Left ventricle myocardium inferior (tissue), 1 donor: Measurements from ENCODE around the gene FGFR2. TPM values are rescaled to one million over a fixed set of nuclear protein-coding genes. Genes with fewer than 3 reads are reported as not detected.

Experiments used
- DNase-seq: peaks from one replicate; pipeline ENCODE4 v3.0.0-alpha.2; 2020
- H3K27ac ChIP-seq: fragments of 200-600 bp; replicated peaks from 2 replicates; pipeline ENCODE4 v1.8.0; 2021
- H3K27me3 ChIP-seq: fragments of 200-600 bp; 2 replicates; pipeline ENCODE4 v1.8.0; 2021; ENCODE audit warnings: low read depth
- H3K36me3 ChIP-seq: fragments of 200-600 bp; 2 replicates; pipeline ENCODE4 v1.8.0; 2021
- H3K4me1 ChIP-seq: fragments of 200-600 bp; 2 replicates; pipeline ENCODE4 v1.8.0; 2021
- H3K4me3 ChIP-seq: fragments of 200-600 bp; 2 replicates; pipeline ENCODE4 v1.8.0; 2021; ENCODE audit warnings: mild to moderate bottlenecking, moderate library complexity
- H3K9me3 ChIP-seq: fragments of 200-600 bp; replicated peaks from 2 replicates; pipeline ENCODE4 v1.8.0; 2021
- intact Hi-C: fragments of 100-400 bp; cut with micrococcal nuclease; formaldehyde crosslinking; loops from one replicate; pipeline ENCODE4 v1.11.0; 2022
- total RNA-seq: library from RNA; stranded (reverse); fragmentation: NEBNext Ultra II Directional; extraction: Animal tissue kit (Norgen Biotek cat#: 25700); gene quantifications from one replicate; pipeline ENCODE4 v1.2.1, GENCODE V29; 2021
- TF ChIP-seq, protein P1 (sequence below): fragments of 200-600 bp; IDR thresholded peaks from 2 replicates; pipeline ENCODE4 v1.8.0; 2021; ENCODE audit warnings: antibody characterized with exemption, mild to moderate bottlenecking, borderline replicate concordance
- donor health status: DM: no; HTN: yes; CAD: no; lungs with severe emphysema.

Gene FGFR2
- total RNA-seq, 1 donor from 2014 or later, result 0.36 TPM

DNA sequence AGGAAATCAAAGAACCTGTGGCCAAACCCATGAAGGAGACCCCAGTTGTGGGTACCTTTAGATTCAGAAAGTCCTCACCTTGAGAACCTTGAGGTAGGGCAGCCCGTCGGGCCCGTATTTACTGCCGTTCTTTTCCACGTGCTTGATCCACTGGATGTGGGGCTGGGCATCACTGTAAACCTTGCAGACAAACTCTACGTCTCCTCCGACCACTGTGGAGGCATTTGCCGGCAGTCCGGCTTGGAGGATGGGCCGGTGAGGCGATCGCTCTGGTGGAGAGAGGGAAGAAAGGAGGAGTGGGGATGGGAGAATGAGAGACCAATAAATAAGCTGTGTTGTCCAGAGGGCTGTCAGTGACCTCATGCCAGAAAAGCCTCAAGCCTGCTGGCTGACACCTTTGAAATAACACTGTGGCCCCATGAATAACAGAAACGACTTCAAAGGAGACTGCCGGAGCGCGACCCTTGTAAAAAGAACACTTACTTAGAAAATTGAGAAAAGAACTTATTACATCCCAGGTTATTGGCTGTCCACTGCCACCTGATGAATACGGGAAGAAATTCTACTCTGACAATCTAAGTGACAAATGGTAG is 78.2 kb downstream of the FGFR2 start:
- H3K27me3 ChIP-seq, result peaks cover 7% of the 10 kb centered on the region
- intact Hi-C loops, result no loop called here
- no peaks in the 10 kb centered on the region for H3K4me1 ChIP-seq
- no peak overlapping the region for H3K27ac ChIP-seq
- TF ChIP-seq, protein P1, sequence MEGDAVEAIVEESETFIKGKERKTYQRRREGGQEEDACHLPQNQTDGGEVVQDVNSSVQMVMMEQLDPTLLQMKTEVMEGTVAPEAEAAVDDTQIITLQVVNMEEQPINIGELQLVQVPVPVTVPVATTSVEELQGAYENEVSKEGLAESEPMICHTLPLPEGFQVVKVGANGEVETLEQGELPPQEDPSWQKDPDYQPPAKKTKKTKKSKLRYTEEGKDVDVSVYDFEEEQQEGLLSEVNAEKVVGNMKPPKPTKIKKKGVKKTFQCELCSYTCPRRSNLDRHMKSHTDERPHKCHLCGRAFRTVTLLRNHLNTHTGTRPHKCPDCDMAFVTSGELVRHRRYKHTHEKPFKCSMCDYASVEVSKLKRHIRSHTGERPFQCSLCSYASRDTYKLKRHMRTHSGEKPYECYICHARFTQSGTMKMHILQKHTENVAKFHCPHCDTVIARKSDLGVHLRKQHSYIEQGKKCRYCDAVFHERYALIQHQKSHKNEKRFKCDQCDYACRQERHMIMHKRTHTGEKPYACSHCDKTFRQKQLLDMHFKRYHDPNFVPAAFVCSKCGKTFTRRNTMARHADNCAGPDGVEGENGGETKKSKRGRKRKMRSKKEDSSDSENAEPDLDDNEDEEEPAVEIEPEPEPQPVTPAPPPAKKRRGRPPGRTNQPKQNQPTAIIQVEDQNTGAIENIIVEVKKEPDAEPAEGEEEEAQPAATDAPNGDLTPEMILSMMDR, result no peak
- H3K36me3 ChIP-seq, result no peaks in the 10 kb centered on the region
- H3K9me3 ChIP-seq, result no peaks in the 10 kb centered on the region
- no peak for DNase-seq
- H3K4me3 ChIP-seq, result no peak overlapping the region

DNA sequence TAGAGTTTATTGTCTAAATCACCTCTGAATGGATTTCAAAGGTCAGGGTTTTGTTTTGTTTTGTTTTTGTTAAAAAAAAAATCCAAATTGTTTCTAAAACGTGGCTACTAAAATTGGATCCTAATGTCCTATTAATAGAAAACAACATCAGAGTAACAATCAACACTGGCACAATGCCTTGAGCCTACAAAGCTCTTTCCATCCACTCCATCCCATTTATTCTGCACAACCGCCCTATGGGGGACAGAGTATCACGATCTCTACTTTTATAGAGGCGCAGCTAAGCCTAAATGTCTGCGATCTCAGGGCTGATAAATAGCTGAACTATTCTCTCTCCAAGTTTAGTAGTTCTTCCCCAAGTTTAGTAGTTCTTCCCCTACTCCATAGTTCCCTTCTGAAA is 78.8 kb downstream of the FGFR2 start:
- no peak overlapping the region for H3K27ac ChIP-seq
- intact Hi-C loops, result no loop called here

DNA sequence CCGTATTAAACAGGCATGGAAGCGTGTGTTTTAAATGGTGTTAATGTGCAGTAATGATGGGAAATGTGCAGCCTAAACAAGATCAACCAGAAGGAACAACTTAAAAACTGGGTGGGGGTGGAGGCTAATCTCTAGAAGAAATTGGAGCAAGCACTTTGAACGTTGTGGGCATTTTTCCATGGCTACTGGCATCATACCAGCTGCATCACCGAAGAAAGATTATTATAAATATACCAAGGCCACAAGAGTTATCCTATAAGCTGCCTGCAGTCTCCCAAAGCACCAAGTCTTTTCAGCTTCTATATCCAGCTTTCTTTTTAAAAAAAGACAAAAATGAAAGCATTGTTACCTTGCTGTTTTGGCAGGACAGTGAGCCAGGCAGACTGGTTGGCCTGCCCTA is 79.9 kb downstream of the FGFR2 start:
- no peak overlapping the region for H3K4me3 ChIP-seq
- H3K27me3 ChIP-seq, result peaks cover 7% of the 10 kb centered on the region
- DNase-seq, result no peak
- no peaks in the 10 kb centered on the region for H3K36me3 ChIP-seq
- no peaks in the 10 kb centered on the region for H3K9me3 ChIP-seq
- H3K27ac ChIP-seq, result no peak overlapping the region
- no peaks in the 10 kb centered on the region for H3K4me1 ChIP-seq
- intact Hi-C loops, result no loop called here
- TF ChIP-seq, protein P1, result no peak

More for the DNA sequence above, 78.8 kb downstream of the FGFR2 start:
- TF ChIP-seq, protein P1, result no peak
- Histone ChIP-seq H3K27me3 (peaks cover 7% of the 10 kb centered on the region), H3K4me3 (no peak overlapping the region), H3K4me1 (no peaks in the 10 kb centered on the region), H3K36me3 (no peaks in the 10 kb centered on the region), H3K9me3 (no peaks in the 10 kb centered on the region)
- no peak for DNase-seq

DNA sequence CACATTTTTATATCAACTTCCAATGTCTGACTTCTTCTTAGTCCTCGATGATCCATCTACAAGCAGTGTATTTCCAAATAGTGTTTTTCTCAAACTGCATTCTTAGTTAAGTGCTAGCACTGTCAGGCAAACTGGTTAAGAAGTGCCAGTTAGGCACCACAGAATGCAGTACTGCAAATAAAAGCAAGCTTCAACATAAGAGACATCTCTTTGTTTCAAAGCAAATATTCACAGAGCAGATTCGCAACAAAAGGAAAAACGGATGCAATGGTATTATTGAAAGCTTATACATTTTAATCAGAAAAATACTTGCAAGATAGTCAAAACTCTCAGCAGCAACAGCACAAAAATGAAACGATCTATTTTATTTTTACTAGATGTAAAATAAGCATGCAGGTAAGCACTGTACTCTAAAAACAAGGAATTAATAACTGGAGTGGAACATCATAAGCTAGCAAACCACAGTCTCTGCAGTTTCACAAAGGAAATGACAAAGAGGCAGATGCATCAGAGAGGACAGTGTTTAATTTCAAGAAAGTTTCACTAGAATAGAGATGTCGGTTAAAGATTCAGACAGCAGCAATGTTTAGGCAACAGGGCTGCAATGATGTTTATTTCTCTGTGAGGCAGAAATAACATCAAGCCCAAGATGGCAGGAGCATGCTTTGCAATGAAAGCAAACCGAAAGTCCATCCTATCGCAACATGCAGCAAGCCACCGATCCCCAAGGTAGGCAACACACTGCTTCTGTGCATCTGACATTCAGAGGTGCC is 82.0 kb downstream of the FGFR2 start:
- Histone ChIP-seq H3K4me1 (no peaks in the 10 kb centered on the region), H3K9me3 (no peaks in the 10 kb centered on the region), H3K27ac (no peak overlapping the region), H3K36me3 (no peaks in the 10 kb centered on the region), H3K4me3 (no peak overlapping the region), H3K27me3 (peaks cover 19% of the 10 kb centered on the region)
- DNase-seq, result no peak
- intact Hi-C loops, result no loop called here
- TF ChIP-seq, protein P1, result no peak

DNA sequence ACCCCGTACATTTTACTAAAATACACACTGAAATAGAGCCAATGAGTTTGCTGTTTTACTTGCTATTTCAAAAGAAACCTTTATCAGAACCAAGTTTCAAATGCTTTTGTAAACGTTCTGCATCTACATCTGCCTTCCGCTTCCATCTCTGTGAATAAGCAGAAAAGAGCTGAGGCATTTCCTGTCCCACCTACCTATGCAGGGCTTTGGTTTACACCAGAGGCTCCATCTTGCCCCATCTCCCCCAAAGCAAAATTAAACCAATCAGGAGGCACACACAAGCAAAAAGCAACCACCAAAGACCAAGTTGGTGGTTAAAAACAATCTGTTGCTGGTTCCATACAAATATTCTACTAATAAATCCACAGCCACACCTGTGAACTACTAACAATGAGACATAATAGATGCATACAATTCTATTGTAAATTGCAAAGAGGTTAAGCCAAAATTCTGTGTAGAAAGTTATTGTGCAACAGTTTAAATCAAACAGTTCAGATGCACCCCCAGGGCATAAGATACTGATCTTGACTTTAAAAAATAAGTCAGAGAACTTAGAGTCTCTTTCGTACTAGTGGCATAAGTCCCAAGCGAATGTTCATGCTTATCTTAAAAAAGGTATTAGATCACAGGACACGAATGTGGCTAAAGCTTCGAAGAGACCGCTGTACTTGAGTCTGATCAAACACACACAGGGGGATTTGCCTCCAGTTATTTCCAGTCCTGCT is 83.9 kb downstream of the FGFR2 start:
- H3K4me3 ChIP-seq, result no peak overlapping the region
- H3K4me1 ChIP-seq, result no peaks in the 10 kb centered on the region
- no peak overlapping the region for H3K27ac ChIP-seq
- H3K36me3 ChIP-seq, result no peaks in the 10 kb centered on the region
- TF ChIP-seq, protein P1, result no peak
- no peaks in the 10 kb centered on the region for H3K9me3 ChIP-seq
- DNase-seq, result no peak
- H3K27me3 ChIP-seq, result peaks cover 34% of the 10 kb centered on the region
- intact Hi-C loops, result no loop called here
